Ovary (tissue), 9 donors: ENCODE measurements around the gene LHX3. TPM values are rescaled to one million over a fixed set of nuclear protein-coding genes. Genes with fewer than 3 reads are reported as not detected.

Experiments
- DNase-seq, 5 donors: peaks; one replicate each; pipeline ENCODE4 v3.0.0-alpha.2; 2019 to 2020
- H3K27ac ChIP-seq, 2 donors: fragments of 200-600 bp; one replicate each; pipeline versions ENCODE4 v1.5.1 to v1.8.0; 2019 to 2022
- H3K27me3 ChIP-seq: fragments of 200-600 bp; one replicate; pipeline ENCODE4 v1.8.0; 2022
- H3K36me3 ChIP-seq: fragments of 200-600 bp; sonication (generic); one replicate; pipeline ENCODE4 v1.5.1; 2019
- H3K4me1 ChIP-seq: one replicate; pipeline ENCODE4 v1.8.1; 2013; ENCODE audit warnings: mild to moderate bottlenecking, moderate library complexity; ENCODE audit not compliant: insufficient read depth
- H3K4me3 ChIP-seq: fragments of 200-600 bp; sonication (generic); one replicate; pipeline ENCODE4 v1.5.1; 2017
- H3K9me3 ChIP-seq, 2 donors: fragments of 200-600 bp in 1 of 2; sonication (generic) in 1 of 2; one replicate each; pipeline versions ENCODE4 v1.5.1 to v1.8.1; 2013 to 2019; ENCODE audit warnings: mild to moderate bottlenecking in 1 of 2, moderate library complexity in 1 of 2
- CTCF ChIP-seq, 3 donors: fragments of 450-650 bp in 2 of 3; fragments of 200-600 bp in 1 of 3; IDR thresholded peaks; one replicate each; pipeline versions ENCODE4 v1.5.1 to v1.8.0; 2016 to 2022; ENCODE audit warnings: antibody characterized with exemption in 3 of 3, mild to moderate bottlenecking in 1 of 3
- EP300 ChIP-seq: sonication (generic); formaldehyde crosslinking; IDR thresholded peaks from one replicate; pipeline ENCODE4 v1.6.1; 2017; ENCODE audit warnings: antibody characterized with exemption
- POLR2A ChIP-seq: fragments of 450-650 bp; IDR thresholded peaks from one replicate; pipeline ENCODE4 v1.6.1; 2017; ENCODE audit warnings: antibody characterized with exemption, mild to moderate bottlenecking, moderate library complexity
- WGBS, 3 donors: extraction: QIAGEN DNeasy Blood & Tissue Kit in 1 of 3; methylation state at CpG; one replicate each; pipeline versions ENCODE4 v1.1.5 to v1.1.7; 2013 to 2017; 5-methylcytosine and 5-hydroxymethylcytosine counted together
- intact Hi-C, 4 donors: fragments of 100-400 bp; cut with DNase I; formaldehyde crosslinking; loops; one replicate each; pipeline versions ENCODE4 v1.11.0 to v1.15.1; 2022 to 2023
- polyA plus RNA-seq, 2 donors: library from polyadenylated mRNA; stranded (reverse); fragments of 200-250 nt in 1 of 2; fragments of 350-450 nt in 1 of 2; fragmentation: Illumina TruSeq in 1 of 2; extraction: RNeasy Lipid Tissue Mini Kit (QIAGEN cat#74804) in 1 of 2; gene quantifications; one replicate each; pipeline ENCODE4 v1.2.3, GENCODE V29; 2013 to 2014
- total RNA-seq, 7 donors: library from RNA; depleted of rRNA in 2 of 7; stranded (reverse); fragments of >200 nt in 2 of 7; fragmentation: NEBNext Ultra II Directional in 3 of 7; extraction: Animal tissue kit (Norgen Biotek cat#: 25700) in 3 of 7; gene quantifications; one replicate each; pipeline versions ENCODE4 v1.1.0 to v1.2.4, GENCODE V29; 2016 to 2023
- donor health status: DM: no; HTN: no; CAD: no; lungs with moderate emphysema.
- donor health status: DM: no; HTN: no; CAD: no.
- donor health status: Bipolar disorder and iron deficiency.
- donor health status: DM: yes; HTN: yes; CAD: no.
- donor health status: DM: no; HTN: no; CAD: no.
- donor health status: DM: yes; HTN: yes; CAD: no.

LHX3 gene
- total and polyA plus RNA-seq, 9 donors: not detected

DNA sequence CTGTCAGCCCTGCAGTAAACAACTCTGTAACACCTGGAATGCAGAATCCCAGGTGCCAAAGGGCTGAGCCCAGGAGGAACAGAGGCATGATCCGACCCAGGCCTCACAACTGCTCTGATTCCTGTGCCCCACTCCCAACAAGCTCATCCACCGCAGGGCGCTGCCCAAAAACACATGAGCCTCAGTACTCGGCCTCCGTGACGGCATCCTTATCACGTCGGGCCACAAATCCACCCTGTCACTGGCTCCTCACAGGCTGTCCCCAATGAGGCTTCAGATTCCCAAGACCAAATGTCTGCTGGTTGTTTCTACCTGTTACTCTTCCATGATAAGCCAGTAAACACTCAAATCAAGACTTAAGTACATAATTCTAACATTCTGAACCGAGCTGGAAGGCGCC is 25.4 kb upstream of the LHX3 start:
- 93 to 97% (median 97%) methylated on average over 10 of the region's 10 CpGs for WGBS, 3 donors
- intact Hi-C loops: no loop called here
- no peak for TF ChIP-seq EP300
- TF ChIP-seq CTCF (IDR thresholded peaks at IDR 0.05): no peak
- no peak for TF ChIP-seq POLR2A
- Histone ChIP-seq H3K27me3 (no peaks in the 10 kb centered on the region), H3K4me3 (no peak overlapping the region), H3K36me3 (no peaks in the 10 kb centered on the region), H3K4me1 (peaks cover 4% of the 10 kb centered on the region), H3K27ac (no peak overlapping the region), H3K9me3 (no peaks in the 10 kb centered on the region)
- no peak for DNase-seq

DNA sequence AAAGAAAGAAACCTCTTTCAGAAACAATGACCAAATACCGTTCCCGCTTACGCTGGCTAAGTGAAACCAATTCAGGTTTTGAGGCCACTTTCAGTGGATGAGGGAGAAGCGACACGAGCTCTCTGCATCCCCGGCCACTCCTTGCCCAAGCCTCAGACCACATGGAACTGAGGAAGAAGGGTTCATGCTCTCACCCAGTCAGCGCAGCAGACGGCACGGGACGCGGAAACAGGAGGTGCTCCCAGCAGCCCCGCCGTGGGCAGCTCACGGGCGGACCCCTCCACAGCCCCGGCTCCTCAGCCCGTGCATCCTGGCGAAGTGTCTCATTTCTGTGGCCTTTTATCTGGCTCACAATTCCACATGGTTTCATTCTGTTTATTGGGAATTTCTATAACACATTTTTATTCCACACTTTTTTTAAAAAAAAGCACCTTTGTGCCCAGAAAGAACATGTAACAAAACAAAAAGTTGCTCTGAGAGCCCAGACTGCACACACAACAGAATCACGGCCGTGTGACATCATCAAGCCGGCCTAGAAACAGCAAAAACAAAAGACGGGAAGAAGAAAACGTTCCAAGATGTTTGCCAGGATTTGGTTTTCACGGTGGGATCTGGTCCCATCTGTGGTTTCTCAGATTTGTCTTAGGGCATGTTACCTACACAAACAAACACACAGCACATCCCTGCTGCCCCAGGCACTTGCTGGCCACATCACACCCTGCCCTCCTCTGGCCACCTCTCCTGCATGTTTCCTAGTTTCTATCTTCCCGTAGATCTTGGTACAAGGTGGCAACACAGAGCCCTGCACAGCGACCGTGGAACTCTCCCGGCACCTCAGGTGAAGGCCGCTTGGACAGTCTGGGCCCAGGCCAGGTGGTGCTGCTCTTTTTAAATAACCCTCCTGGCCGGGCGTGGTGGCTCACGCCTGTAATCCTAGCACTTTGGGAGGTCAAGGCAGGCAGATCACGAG is 24.5 kb upstream of the LHX3 start:
- Histone ChIP-seq H3K4me3 (no peak overlapping the region), H3K27ac (peak overlapping the region in 1 of 2 donors; percentile 52), H3K9me3 (no peaks in the 10 kb centered on the region), H3K27me3 (no peaks in the 10 kb centered on the region), H3K4me1 (peaks cover 4% of the 10 kb centered on the region), H3K36me3 (no peaks in the 10 kb centered on the region)
- no peak for TF ChIP-seq CTCF (IDR thresholded peaks at IDR 0.05)
- no peak for TF ChIP-seq POLR2A
- 40 to 65% (median 52%) methylated on average over 33 of the region's 33 CpGs for WGBS, 3 donors
- DNase-seq: peak in 3 of 5 donors; percentile 47 to 69 (median 54)
- intact Hi-C loops: no loop called here

DNA sequence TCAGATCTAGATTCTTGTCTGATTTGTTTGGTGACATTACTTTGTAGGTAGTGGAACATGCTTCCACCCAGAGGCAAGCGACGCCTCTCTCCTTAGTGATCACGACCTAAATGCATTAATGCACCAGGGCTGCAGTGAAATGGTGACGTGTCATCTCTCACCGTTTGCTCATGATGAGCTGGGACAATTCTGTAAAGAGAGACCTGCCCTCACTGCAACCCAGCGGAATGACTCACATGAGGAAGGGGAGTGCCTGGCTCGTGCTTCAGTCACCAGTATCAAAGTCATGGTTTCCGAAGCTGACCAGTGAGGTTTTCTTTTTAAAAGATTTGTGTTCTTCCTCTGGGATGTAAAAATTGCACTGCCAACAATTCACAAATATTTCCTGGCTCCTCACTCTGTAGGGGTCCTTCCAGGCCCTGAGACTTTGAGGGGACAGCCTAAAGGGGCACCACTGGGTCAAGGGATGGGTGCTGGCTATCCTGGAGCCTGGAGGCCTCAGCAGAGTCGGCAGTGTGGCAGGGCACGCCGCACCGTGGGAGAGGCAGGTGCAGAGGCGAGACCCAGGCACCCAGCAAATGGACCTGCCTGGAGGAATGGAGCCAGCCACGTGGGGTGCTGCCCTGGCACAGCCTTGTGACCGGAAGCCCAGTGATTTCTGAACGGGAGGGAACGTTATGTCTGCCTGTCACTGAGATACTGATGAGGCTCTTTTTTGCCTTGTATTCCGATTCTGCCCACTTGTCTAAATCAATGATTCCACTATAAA is 23.4 kb upstream of the LHX3 start:
- intact Hi-C loops: no loop called here
- no peaks in the 10 kb centered on the region for H3K36me3 ChIP-seq
- 79 to 82% (median 81%) methylated on average over 18 of the region's 18 CpGs for WGBS, 3 donors
- H3K27ac ChIP-seq: peak overlapping the region in 1 of 2 donors; percentile 52
- peaks cover 4% of the 10 kb centered on the region for H3K4me1 ChIP-seq
- TF ChIP-seq POLR2A (no peak), EP300 (no peak), CTCF (IDR thresholded peaks at IDR 0.05) (no peak)
- no peaks in the 10 kb centered on the region for H3K27me3 ChIP-seq
- no peak overlapping the region for H3K4me3 ChIP-seq
- no peaks in the 10 kb centered on the region for H3K9me3 ChIP-seq
- DNase-seq: no peak

- TF ChIP-seq POLR2A: no peak
- TF ChIP-seq CTCF (IDR thresholded peaks at IDR 0.05): no peak
- TF ChIP-seq EP300: no peak
- H3K4me1 ChIP-seq: peaks cover 4% of the 10 kb centered on the region
- 91 to 92% (median 91%) methylated on average over 30 of the region's 30 CpGs for WGBS, 3 donors
- H3K27me3 ChIP-seq: no peaks in the 10 kb centered on the region
- H3K4me3 ChIP-seq: no peak overlapping the region
- no peaks in the 10 kb centered on the region for H3K36me3 ChIP-seq
- DNase-seq: no peak
- H3K27ac ChIP-seq: no peak overlapping the region
- H3K9me3 ChIP-seq: no peaks in the 10 kb centered on the region
- intact Hi-C loops: no loop called here
Measured at GRCh38 chr9:136226680-136227407, 21.9 kb upstream of the LHX3 start.
